HCT116 (cell line): ENCODE measurements around the gene DIPK1A. TPM values are rescaled to one million over a fixed set of nuclear protein-coding genes. Genes with fewer than 3 reads are reported as not detected.

Source experiments
- ATAC-seq: fragments of 200-7000 bp; cut with Tn5 transposase; 2 replicates; pipeline ENCODE4 v1.9.1; 2020; ENCODE audit warnings: mild to moderate bottlenecking, moderate library complexity
- BruUV-seq: library from RNA; stranded (reverse); fragments of 400-500 nt; replicated peaks from 2 replicates; lab custom pipeline; 2021; lab: Mats Ljungman, UMichigan
- CTCF ChIA-PET: fragments of 300-600 bp; sonication (Branson Sonifier 250); formaldehyde crosslinking; loops from one replicate; lab custom pipeline; 2021; ENCODE audit warnings: antibody characterized with exemption; lab: Charles Lee
- POLR2A ChIA-PET: fragments of 300-600, 350-600 bp; sonication (Branson Sonifier 250); formaldehyde crosslinking; loops from one replicate; lab custom pipeline; 2021; ENCODE audit warnings: antibody characterized with exemption; lab: Charles Lee
- RAD21 ChIA-PET, 2 experiments: fragments of 300-600 bp; sonication (Branson Sonifier 250); formaldehyde crosslinking; loops; one replicate each; lab custom pipeline; 2023; ENCODE audit warnings: low total read pairs in 2 of 2; ENCODE audit not compliant: uncharacterized antibody in 2 of 2, unreplicated experiment in 2 of 2, low non-redundant PET in 1 of 2; lab: Charles Lee
- DNase-seq: peaks from one replicate; pipeline ENCODE4 v3.0.0-alpha.2; 2010; ENCODE audit warnings: low read depth, low spot score
- H2AFZ ChIP-seq: fragments of 200-600 bp; shearing (Covaris generic), sonication (generic); 2 replicates; pipeline ENCODE4 v1.6.1; 2017; ENCODE audit warnings: low read depth, mixed run types, mixed read lengths, antibody characterized with exemption, low read length; ENCODE audit not compliant: poor library complexity, severe bottlenecking
- H3K27ac ChIP-seq: 2 replicates; pipeline ENCODE4 v1.5.1; 2012; ENCODE audit warnings: low read depth, low read length
- H3K27me3 ChIP-seq: fragments of 200-600 bp; sonication (generic); 2 replicates; pipeline ENCODE4 v1.6.1; 2016; ENCODE audit warnings: mixed run types, low read length, mixed read lengths; ENCODE audit not compliant: insufficient read depth
- H3K36me3 ChIP-seq, 2 experiments: fragments of 200-500 bp in 1 of 2; fragments of 200-600 bp in 1 of 2; sonication (Bioruptor generic) in 1 of 2; sonication (generic) in 1 of 2; 2 replicates each; pipeline versions ENCODE4 v1.5.1 to v1.6.1; 2014 to 2016; ENCODE audit warnings: low read length in 2 of 2, inconsistent platforms in 1 of 2, mixed read lengths in 1 of 2, mixed run types in 1 of 2; ENCODE audit not compliant: insufficient read depth in 2 of 2, control insufficient read depth in 1 of 2
- H3K4me1 ChIP-seq, 2 experiments: fragments of 200-600 bp in 1 of 2; sonication (generic) in 1 of 2; 2 replicates each; pipeline versions ENCODE4 v1.5.1 to v1.6.1; 2012 to 2017; ENCODE audit warnings: low read length in 2 of 2, inconsistent platforms in 1 of 2, mild to moderate bottlenecking in 1 of 2, mixed read lengths in 1 of 2, mixed run types in 1 of 2, moderate library complexity in 1 of 2; ENCODE audit not compliant: insufficient read depth in 2 of 2, control insufficient read depth in 1 of 2
- H3K4me2 ChIP-seq: fragments of 200-600 bp; sonication (generic); 2 replicates; pipeline ENCODE4 v1.6.1; 2017; ENCODE audit warnings: mixed run types, low read length, mixed read lengths
- H3K4me3 ChIP-seq, 2 experiments: fragments of 200-600 bp in 1 of 2; sonication (generic) in 1 of 2; replicated peaks in 1 of 2; 2 replicates each; pipeline ENCODE4 v1.5.1; 2011 to 2016; ENCODE audit warnings: low read length in 2 of 2, control low read depth in 1 of 2, low read depth in 1 of 2, mild to moderate bottlenecking in 1 of 2, mixed read lengths in 1 of 2, mixed run types in 1 of 2
- H3K79me2 ChIP-seq: fragments of 200-600 bp; sonication (generic); 2 replicates; pipeline ENCODE4 v1.6.1; 2017; ENCODE audit warnings: mild to moderate bottlenecking, mixed run types, low read length, moderate library complexity, mixed read lengths; ENCODE audit not compliant: insufficient read depth
- H3K9ac ChIP-seq: fragments of 200-600 bp; sonication (generic); 2 replicates; pipeline ENCODE4 v1.6.1; 2016; ENCODE audit warnings: low read length, mixed read lengths
- H3K9me2 ChIP-seq: fragments of 200-600 bp; sonication (generic), shearing (Covaris generic); 2 replicates; pipeline ENCODE4 v1.6.1; 2017; ENCODE audit warnings: mixed run types, mild to moderate bottlenecking, moderate library complexity; ENCODE audit not compliant: insufficient read depth
- H3K9me3 ChIP-seq, 2 experiments: fragments of 200-500 bp in 1 of 2; fragments of 200-600 bp in 1 of 2; sonication (Bioruptor generic) in 1 of 2; sonication (generic) in 1 of 2; 2 replicates each; pipeline ENCODE4 v1.6.1; 2014 to 2017; ENCODE audit warnings: low read length in 2 of 2, mixed read lengths in 2 of 2, inconsistent platforms in 1 of 2, low read depth in 1 of 2, mild to moderate bottlenecking in 1 of 2, mixed run types in 1 of 2, moderate library complexity in 1 of 2; ENCODE audit not compliant: control insufficient read depth in 1 of 2, insufficient read depth in 1 of 2
- H4K20me1 ChIP-seq: fragments of 200-600 bp; sonication (generic), shearing (Covaris generic); 2 replicates; pipeline ENCODE4 v1.6.1; 2017; ENCODE audit warnings: mixed run types, mild to moderate bottlenecking, moderate library complexity; ENCODE audit not compliant: insufficient read depth
- CEBPB ChIP-seq: IDR thresholded peaks from 2 replicates; pipeline ENCODE4 v1.6.1; 2012; ENCODE audit warnings: low read depth
- EZH2 ChIP-seq: fragments of 200-600 bp; sonication (generic); IDR thresholded peaks from 2 replicates; pipeline ENCODE4 v1.6.1; 2017; ENCODE audit warnings: antibody characterized with exemption, mixed run types
- EZH2phosphoT487 ChIP-seq: fragments of 200-600 bp; IDR thresholded peaks from 2 replicates; pipeline ENCODE4 v1.6.1; 2018; ENCODE audit warnings: antibody characterized with exemption, borderline replicate concordance
- JUND ChIP-seq: IDR thresholded peaks from 2 replicates; pipeline ENCODE4 v1.6.1; 2012
- POLR2AphosphoS5 ChIP-seq: IDR thresholded peaks from 2 replicates; pipeline ENCODE4 v1.6.1; 2011; ENCODE audit warnings: mild to moderate bottlenecking, low read depth, low read length, moderate library complexity
- intact Hi-C: fragments of 100-400 bp; cut with micrococcal nuclease; formaldehyde crosslinking; loops from 2 replicates; pipeline ENCODE4 v1.10.0; 2022
- total RNA-seq: library from RNA; stranded (reverse); gene quantifications from one replicate; pipeline ENCODE4 v1.2.1, GENCODE V29; 2021; ENCODE audit not compliant: unreplicated experiment
- TF ChIP-seq, protein P1 (sequence below): IDR thresholded peaks from 2 replicates; pipeline ENCODE4 v1.6.1; 2012
- TF ChIP-seq, protein P2 (sequence below): IDR thresholded peaks from 2 replicates; pipeline ENCODE4 v1.6.1; 2011; ENCODE audit warnings: mild to moderate bottlenecking, low read length, moderate library complexity; ENCODE audit not compliant: insufficient replicate concordance; ENCODE audit errors: extremely low read depth

Gene DIPK1A
- total RNA-seq, 1 experiment from 2014 or later = 4.3 TPM

DNA sequence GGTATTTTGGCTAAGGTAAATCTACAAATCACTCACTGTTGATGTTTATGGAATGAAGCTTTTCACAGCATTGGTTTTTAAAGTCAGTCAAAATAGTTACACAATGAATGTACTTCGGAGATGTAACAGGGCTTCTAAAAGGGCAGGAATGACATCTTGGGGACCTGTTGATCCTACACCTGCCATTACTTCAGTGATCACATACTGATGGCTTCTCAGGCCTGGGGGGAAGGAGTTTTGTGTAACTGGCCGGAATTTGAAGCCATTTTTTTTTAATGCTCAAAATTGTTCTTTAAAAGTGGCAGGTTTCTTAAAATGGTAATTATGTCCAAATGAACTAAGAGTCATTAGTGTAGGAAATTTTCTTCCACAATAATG is 118.2 kb downstream of the DIPK1A start:
- Histone ChIP-seq H3K9me3 (no peaks in the 10 kb centered on the region), H3K4me2 (no peak overlapping the region), H3K9me2 (no peaks in the 10 kb centered on the region), H2AFZ (no peak overlapping the region), H3K4me1 (no peaks in the 10 kb centered on the region), H4K20me1 (peaks cover 51% of the 10 kb centered on the region), H3K79me2 (peaks cover 34% of the 10 kb centered on the region), H3K9ac (no peak overlapping the region), H3K4me3 (no peak overlapping the region), H3K36me3 (peaks cover 45 to 52% of the 10 kb centered on the region in 2 experiments), H3K27me3 (no peaks in the 10 kb centered on the region), H3K27ac (no peak overlapping the region)
- no peak for ATAC-seq
- TF ChIP-seq POLR2AphosphoS5 = peak; percentile 34
- TF ChIP-seq, protein P1, sequence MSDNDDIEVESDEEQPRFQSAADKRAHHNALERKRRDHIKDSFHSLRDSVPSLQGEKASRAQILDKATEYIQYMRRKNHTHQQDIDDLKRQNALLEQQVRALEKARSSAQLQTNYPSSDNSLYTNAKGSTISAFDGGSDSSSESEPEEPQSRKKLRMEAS = no peak
- DNase-seq = no peak
- ChIA-PET RAD21 (interaction anchor here in 1 of 2 experiments (0.6 kb wide), 1 partner anchor 94 kb away, joined by 4 read pairs; no protein-coding TSS in a partner anchor), CTCF (interaction anchor here (1.0 kb wide), 1 partner anchor 11 kb away, joined by 3 read pairs; the partner anchor contains the start of gene RPL5), POLR2A (interaction anchor here (1.6 kb wide), 1 partner anchor 12 kb away, joined by 5 read pairs; the partner anchor contains the start of gene RPL5)
- intact Hi-C loops = no loop called here
- no TSS peak for BruUV-seq

DNA sequence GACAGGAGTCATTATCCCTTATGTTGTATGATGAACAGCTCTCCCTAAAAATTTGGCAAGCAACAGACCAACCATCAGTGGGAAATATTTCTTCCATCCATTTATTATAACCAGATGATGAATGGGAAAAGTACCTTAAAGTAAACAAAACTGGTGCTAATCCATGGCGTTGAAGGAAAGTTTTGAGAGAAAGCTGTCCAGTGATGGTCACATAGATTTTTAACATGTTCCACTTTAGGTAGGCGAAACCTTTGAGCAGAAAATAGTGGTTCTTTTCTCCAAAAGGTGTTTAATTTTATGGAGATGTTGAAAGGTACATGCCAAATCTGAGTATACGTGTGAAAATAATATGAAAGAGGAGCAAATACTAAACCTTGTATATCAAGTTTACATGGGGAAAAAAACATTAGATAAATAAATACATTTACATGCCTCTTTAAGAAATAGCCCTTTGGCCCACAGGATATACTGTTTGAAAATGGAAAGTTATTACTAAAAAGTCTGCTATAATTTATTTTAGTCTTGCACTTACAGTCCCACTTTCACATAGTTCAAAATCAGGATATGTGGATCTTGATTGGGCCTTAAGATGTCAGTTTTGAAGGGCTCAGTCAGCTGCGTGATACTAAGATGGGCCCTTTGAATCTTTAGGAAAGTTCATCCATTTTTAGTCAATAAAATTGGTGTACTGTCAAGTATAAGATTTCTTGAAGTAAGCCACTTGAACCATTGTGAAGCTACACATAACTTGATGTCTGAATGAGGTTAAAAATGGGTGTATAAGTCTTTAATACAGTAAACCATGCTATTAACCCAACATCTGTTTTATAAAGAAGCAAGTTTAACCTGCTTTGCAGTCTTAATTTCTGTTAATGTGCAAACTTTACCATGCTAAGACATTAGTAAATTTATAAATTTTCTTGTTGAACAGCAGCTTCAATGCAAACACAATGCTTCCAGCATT is 118.9 kb downstream of the DIPK1A start:
- Histone ChIP-seq H3K4me1 (no peaks in the 10 kb centered on the region), H3K27me3 (no peaks in the 10 kb centered on the region), H4K20me1 (peaks cover 58% of the 10 kb centered on the region), H3K79me2 (peaks cover 40% of the 10 kb centered on the region), H3K27ac (no peak overlapping the region), H3K4me2 (no peak overlapping the region), H3K4me3 (no peak overlapping the region), H3K9me3 (no peaks in the 10 kb centered on the region), H2AFZ (no peak overlapping the region), H3K9ac (no peak overlapping the region), H3K36me3 (peaks cover 52 to 59% of the 10 kb centered on the region in 2 experiments), H3K9me2 (no peaks in the 10 kb centered on the region)
- DNase-seq (no peak), ATAC-seq (no peak)
- intact Hi-C loops = no loop called here
- ChIA-PET CTCF (interaction anchor here (1.0 to 1.6 kb wide), 2 partner anchors 10 to 11 kb away, joined by 3 to 5 read pairs; partner anchors contain the start of gene RPL5), POLR2A (interaction anchor here (1.6 kb wide), 1 partner anchor 11 kb away, joined by 5 read pairs; the partner anchor contains the start of gene RPL5), RAD21 (no interaction called here)
- BruUV-seq = no TSS peak
- TF ChIP-seq CEBPB (no peak), JUND (peak; percentile 13; the same call in 1 of the 2 replicates), EZH2 (no peak), EZH2phosphoT487 (no peak)
- TF ChIP-seq, protein P2, sequence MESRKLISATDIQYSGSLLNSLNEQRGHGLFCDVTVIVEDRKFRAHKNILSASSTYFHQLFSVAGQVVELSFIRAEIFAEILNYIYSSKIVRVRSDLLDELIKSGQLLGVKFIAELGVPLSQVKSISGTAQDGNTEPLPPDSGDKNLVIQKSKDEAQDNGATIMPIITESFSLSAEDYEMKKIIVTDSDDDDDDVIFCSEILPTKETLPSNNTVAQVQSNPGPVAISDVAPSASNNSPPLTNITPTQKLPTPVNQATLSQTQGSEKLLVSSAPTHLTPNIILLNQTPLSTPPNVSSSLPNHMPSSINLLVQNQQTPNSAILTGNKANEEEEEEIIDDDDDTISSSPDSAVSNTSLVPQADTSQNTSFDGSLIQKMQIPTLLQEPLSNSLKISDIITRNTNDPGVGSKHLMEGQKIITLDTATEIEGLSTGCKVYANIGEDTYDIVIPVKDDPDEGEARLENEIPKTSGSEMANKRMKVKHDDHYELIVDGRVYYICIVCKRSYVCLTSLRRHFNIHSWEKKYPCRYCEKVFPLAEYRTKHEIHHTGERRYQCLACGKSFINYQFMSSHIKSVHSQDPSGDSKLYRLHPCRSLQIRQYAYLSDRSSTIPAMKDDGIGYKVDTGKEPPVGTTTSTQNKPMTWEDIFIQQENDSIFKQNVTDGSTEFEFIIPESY = no peak
